Astrocyte of the spinal cord (primary cell): ENCODE data around the gene SEC14L6.
"Not testable (repeated sequence)": the region's sequence is repeated elsewhere in the genome, so short reads cannot be mapped to it uniquely, and the experiment has no call there.

ENCODE experiments used
- DNase-seq: peaks from one replicate; pipeline ENCODE4 v3.0.0; 2011; ENCODE audit warnings: low read depth, low spot score
- H3K4me3 ChIP-seq: 2 replicates; pipeline ENCODE4 v1.5.1; 2011; ENCODE audit warnings: low read depth, mild to moderate bottlenecking, low read length, moderate library complexity
- in situ Hi-C: cut with HindIII; loops from 2 replicates; pipeline ENCODE4 v1.10.0; 2017; ENCODE audit warnings: low sequenced_read_pairs
- TF ChIP-seq, protein P1 (sequence below): IDR thresholded peaks from 2 replicates; pipeline ENCODE4 v1.5.1; 2012; ENCODE audit warnings: low read depth, mild to moderate bottlenecking, low read length, inconsistent platforms

SEC14L6 gene

DNA sequence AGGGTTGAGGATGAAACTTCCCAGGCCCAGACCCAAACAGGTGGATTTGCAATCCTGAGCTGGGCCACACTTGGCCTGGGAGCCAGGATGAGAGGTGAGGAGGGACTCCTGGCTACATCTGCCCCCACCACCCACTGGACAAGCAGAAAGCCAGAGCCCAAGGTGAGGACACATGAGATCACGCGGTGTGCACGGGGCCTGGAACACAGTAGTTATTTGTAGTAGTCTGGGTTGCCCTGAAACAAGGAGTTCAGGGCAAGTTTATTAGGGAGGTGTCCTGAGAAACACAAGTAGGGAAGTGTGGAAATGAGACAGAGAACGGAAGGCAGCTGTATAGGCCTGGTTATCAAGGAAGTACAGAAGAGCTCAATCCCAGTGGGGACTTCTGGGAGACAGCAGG, 647 bp upstream of the SEC14L6 start:
- in situ Hi-C loops, result no loop called here
- no peak overlapping the region for H3K4me3 ChIP-seq
- TF ChIP-seq, protein P1, sequence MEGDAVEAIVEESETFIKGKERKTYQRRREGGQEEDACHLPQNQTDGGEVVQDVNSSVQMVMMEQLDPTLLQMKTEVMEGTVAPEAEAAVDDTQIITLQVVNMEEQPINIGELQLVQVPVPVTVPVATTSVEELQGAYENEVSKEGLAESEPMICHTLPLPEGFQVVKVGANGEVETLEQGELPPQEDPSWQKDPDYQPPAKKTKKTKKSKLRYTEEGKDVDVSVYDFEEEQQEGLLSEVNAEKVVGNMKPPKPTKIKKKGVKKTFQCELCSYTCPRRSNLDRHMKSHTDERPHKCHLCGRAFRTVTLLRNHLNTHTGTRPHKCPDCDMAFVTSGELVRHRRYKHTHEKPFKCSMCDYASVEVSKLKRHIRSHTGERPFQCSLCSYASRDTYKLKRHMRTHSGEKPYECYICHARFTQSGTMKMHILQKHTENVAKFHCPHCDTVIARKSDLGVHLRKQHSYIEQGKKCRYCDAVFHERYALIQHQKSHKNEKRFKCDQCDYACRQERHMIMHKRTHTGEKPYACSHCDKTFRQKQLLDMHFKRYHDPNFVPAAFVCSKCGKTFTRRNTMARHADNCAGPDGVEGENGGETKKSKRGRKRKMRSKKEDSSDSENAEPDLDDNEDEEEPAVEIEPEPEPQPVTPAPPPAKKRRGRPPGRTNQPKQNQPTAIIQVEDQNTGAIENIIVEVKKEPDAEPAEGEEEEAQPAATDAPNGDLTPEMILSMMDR, result no peak
- no peak for DNase-seq

DNA sequence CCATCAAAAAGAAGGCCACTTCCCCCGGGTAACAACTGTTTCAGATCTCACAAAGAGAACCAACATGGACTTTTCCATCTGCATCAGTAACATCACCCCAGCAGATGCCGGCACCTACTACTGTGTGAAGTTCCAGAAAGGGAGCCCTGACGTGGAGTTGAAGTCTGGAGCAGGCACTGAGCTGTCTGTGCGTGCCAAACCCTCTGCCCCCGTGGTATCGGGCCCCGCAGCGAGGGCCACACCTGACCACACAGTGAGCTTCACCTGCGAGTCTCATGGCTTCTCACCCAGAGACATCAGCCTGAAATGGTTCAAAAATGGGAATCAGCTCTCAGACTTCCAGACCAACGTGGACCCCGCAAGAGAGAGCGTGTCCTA, 3.7 kb downstream of the SEC14L6 start:
- no peak overlapping the region for H3K4me3 ChIP-seq
- in situ Hi-C loops, result no loop called here
- DNase-seq, result no peak
- TF ChIP-seq, protein P1, result no peak

DNA sequence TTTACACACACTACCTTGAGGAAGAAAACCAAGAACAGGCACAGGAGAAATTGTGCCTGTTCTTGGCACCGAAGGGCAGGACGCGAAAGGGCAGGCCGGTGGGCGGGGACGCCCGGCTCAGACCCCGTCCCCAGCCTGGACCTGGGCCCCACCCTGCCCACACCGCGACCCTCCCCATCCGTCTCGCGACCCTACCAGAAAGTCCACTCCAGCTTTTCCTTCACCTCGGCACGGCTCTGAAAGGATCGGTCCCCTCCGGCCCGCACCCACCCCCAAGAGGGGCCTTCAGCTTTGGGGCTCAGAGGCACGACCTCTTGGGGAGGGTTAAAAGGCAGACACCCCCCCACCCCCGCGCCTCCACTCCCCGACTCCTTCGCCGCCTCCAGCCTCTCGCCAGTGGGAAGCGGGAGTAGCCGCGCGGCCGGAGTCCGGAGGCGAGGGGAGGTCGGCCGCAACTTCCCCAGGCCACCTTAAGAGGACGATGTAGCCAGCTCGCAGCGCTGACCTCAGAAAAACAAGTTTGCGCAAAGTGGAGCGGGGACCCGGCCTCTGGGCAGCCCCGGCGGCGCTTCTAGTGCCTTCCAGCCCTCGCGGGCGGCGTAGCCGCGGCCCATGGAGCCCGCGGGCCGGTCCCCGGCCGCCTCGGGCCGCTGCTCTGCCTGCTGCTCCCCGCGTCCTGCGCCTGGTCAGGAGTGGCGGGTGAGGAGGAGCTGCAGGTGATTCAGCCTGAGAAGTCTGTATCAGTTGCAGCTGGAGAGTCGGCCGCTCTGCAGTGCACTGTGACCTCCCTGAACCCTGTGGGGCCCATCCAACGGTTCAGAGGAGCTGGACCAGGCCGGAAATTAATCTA, 4.4 kb downstream of the SEC14L6 start:
- no peak for DNase-seq
- in situ Hi-C loops, result no loop called here
- TF ChIP-seq, protein P1, result no peak
- peak overlapping the region; percentile 25 for H3K4me3 ChIP-seq

DNA sequence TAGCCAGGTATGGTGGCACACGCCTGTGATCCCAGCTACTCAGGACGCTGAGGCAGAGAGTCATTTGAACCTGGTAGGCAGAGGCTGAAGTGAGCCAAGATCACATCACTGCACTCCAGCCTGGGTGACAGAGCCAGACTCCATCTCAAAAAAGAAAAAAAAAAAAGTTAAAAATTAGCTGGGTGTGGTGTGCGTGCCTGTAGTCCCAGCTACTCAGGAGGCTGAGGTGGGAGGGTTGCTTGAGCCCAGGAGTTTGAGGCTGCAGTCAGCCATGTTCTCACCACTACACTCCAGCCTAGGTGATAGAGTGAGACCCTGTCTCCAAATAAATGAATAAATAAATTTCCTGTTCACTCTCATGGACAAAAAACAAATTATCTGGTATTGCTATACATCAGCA, 5.0 kb downstream of the SEC14L6 start:
- H3K4me3 ChIP-seq, in situ Hi-C loops, DNase-seq: not testable (repeated sequence)

DNA sequence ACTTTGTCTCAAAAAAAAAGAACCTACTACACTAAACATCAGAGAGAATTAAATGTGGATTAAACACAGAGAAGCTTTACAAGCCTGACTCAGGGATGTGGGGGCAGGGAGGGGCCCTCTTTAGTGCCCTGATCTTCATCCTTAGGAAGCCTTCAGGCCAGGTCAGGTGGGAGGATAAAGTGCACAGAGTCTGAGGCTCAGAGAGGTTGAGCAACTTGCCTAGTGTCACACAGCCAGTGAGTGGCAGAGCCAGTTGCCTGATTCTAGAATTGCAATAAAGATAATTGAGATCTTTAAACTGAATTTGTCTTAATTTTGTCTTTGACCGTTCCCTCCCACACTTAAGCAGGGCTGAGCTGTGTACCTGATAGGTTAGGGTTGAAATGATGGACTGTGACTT, 7.2 kb downstream of the SEC14L6 start:
- in situ Hi-C loops, result no loop called here
- TF ChIP-seq, protein P1, result no peak
- H3K4me3 ChIP-seq, result no peak overlapping the region
- DNase-seq, result no peak

DNA sequence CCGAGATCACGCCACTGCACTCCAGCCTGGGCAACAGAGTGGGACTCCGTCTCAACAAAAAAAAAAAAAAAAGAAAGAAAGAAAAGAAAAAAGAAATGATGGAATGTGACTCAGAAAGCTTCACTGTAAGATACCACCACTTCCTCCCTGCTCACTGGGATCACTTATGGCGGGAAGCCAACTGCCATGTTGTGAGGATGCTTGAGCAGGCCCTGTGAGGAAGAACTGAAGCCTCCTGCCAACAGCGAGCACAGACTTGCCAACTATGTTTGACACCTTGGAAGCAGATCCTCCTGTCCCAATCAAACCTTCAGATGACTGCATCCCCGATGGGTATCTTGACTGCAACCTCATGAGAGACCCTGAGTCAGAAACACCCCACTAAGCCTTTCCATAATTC, 8.3 kb downstream of the SEC14L6 start:
- TF ChIP-seq, protein P1, result no peak
- in situ Hi-C loops, result no loop called here
- peak; percentile 23 for DNase-seq

DNA sequence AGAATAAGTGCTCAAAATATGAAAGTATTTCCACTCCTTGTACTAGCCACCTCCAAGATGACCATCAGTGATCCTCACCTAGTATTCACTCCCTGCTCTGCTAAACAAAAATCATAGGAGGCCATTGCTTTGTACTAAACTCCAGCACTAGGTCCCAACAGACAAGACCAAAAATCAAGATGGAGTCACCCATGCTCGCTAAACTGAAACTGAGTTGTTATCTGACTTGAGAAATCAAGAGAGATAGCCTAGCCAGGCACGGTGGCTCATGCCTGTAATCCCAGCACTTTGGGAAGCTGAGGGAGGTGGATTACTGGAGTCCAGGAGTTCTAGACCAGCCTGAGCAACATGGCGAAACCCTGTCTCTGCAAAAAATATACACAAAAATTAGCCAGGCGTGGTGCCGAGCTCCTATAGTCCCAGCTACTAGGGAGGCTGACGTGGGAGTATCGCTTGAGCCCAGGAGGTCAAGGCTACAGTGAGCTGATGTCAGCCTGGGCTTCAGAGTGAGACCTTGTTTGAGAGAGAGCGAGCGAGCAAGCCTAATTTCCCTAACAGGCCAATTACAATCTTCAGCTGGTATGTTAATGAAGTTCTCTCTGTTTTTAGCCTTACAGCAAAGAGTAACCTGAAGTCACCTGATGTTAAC, 9.3 kb downstream of the SEC14L6 start:
- no peak for DNase-seq
- in situ Hi-C loops, result no loop called here
- H3K4me3 ChIP-seq, result no peak overlapping the region
- TF ChIP-seq, protein P1, result no peak

More for the DNA sequence above, 8.3 kb downstream of the SEC14L6 start:
- no peak overlapping the region for H3K4me3 ChIP-seq
